ENCODE data around the gene KPRP.
A peak's percentile ranks its signal among the peaks of the same experiment; 100 is the strongest.

Gene KPRP

DNA sequence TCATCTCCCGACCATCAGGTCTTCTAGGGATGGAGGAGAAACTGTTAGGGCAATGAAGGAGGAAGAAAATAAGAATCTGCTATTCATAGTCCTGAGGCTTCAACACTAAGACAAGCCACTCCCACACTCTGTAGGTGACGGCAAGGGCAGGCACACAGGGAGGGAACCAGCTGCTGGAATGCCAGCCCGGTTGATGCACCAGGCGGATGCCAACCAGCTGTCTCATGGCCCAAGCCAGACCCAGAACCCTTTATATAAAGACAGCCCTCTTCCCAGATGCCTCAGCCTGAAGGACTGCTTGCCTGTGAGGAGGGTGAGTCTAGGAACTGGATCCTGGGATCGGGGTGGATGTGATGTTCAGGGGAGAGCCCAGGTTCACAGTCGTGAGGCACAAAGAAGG is at the start of gene KPRP:
Gene KPRP, plus strand, starts transcription at position 279 of the 400 bp plus-strand sequence. CDS start 1,564 bp downstream, outside the sequence.
- DNase-seq (no peak), ATAC-seq (no peak)
- Mint-ChIP-seq H3K4me3 (no peak within 1 kb of the TSS), H3K27ac (no peak within 1 kb of the TSS), H3K27me3 (peaks cover 41% of the 10 kb centered on the region), H3K4me1 (no peaks in the 10 kb centered on the region), H3K9me3 (no peaks in the 10 kb centered on the region)

DNA sequence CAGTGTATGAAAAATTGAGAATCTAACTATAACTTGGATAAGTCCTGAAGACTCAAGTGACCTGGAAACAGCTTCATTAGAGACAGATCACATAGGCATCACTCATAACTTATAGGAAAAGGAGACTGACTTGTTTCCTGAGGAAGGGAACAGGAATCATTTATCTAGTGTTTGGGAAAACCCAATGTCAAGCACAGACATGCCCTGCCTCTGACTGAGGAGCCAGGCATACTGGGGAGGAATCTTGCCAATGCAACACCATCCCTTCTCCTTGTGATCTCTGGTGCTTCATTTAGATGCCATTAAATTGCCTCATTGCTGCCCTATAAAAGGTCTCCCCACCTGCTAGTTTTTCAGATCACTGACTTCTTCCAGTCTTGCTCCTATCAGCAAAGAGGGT is 39.6 kb upstream of the KPRP start:
- no peak overlapping the region for H3K4me3 Mint-ChIP-seq
- no peak for DNase-seq
- peaks cover 0 to 11% of the 10 kb centered on the region in 2 donors for H3K9me3 Mint-ChIP-seq
- H3K27ac Mint-ChIP-seq = no peak overlapping the region
- no peaks in the 10 kb centered on the region for H3K4me1 Mint-ChIP-seq
- ATAC-seq = no peak
- H3K27me3 Mint-ChIP-seq = peaks cover 18% of the 10 kb centered on the region

GRCh38 chr1:152725261-152725660 is 32.6 kb upstream of the KPRP start:
- Mint-ChIP-seq H3K27me3 (no peaks in the 10 kb centered on the region), H3K4me1 (no peaks in the 10 kb centered on the region), H3K4me3 (no peak overlapping the region), H3K9me3 (no peaks in the 10 kb centered on the region), H3K27ac (no peak overlapping the region)
- no peak for ATAC-seq
- no peak for DNase-seq

- ATAC-seq (no peak), DNase-seq (no peak)
- Mint-ChIP-seq H3K27ac (no peak overlapping the region), H3K4me3 (no peak overlapping the region), H3K9me3 (no peaks in the 10 kb centered on the region), H3K4me1 (no peaks in the 10 kb centered on the region), H3K27me3 (no peaks in the 10 kb centered on the region)
Measured at GRCh38 chr1:152728986-152729385, 28.8 kb upstream of the KPRP start.

DNA sequence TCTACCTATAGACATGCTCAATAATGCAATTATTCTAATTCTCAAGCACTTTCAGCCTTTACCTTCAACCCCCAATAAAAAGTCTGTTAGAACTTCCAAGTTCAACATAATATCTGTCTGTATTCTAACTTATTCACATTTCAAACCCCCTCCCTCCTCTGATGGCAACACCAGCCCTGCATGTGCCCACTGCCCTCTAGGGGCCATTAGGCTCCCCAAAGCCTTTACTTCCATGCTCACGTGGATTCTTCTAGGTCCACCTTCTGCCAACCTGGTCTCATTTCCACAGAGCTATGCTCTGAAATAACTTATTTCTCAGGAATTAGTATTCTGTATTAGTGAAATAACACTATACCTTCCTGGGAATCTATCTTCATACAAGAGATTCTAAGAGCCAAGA is 22.2 kb upstream of the KPRP start:
- Mint-ChIP-seq H3K27me3 (peaks cover 40% of the 10 kb centered on the region), H3K9me3 (no peaks in the 10 kb centered on the region), H3K27ac (no peak overlapping the region), H3K4me3 (no peak overlapping the region), H3K4me1 (no peaks in the 10 kb centered on the region)
- ATAC-seq (no peak), DNase-seq (no peak)

- H3K9me3 Mint-ChIP-seq = no peaks in the 10 kb centered on the region
- no peak for ATAC-seq
- H3K4me3 Mint-ChIP-seq = no peak overlapping the region
- H3K4me1 Mint-ChIP-seq = no peaks in the 10 kb centered on the region
- no peak for DNase-seq
- peak overlapping the region in 1 of 2 donors; percentile 56 for H3K27ac Mint-ChIP-seq
- peaks cover 54% of the 10 kb centered on the region for H3K27me3 Mint-ChIP-seq
Measured at GRCh38 chr1:152737997-152738396, 19.8 kb upstream of the KPRP start.

- ATAC-seq (no peak), DNase-seq (no peak)
- Mint-ChIP-seq H3K4me3 (no peak overlapping the region), H3K9me3 (no peaks in the 10 kb centered on the region), H3K27ac (no peak overlapping the region), H3K27me3 (peaks cover 55% of the 10 kb centered on the region), H3K4me1 (no peaks in the 10 kb centered on the region)
Measured at GRCh38 chr1:152739841-152740240, 18.0 kb upstream of the KPRP start.

DNA sequence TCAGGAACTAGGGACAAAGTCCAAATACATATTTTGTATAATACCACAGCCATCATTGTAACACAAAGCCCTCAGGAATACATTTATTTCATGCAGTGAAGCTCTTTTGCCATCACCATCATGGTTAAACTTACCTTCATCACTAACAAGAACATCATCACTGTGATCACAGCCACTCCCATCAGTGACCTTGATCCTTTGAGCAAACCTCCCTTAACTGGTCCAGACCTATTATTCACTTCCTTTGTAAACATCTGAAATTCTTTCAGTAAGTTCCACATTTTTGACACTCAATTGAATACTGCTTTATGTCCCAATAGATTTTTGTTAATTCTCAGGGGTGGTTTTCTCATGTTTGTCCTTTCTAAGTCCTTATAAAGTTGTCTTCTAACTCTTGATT is 16.2 kb upstream of the KPRP start:
- H3K27ac Mint-ChIP-seq = no peak overlapping the region

GRCh38 chr1:152743371-152744145 is 14.3 kb upstream of the KPRP start:
- Mint-ChIP-seq H3K27ac (no peak overlapping the region), H3K27me3 (peaks cover 38% of the 10 kb centered on the region), H3K4me3 (no peak overlapping the region), H3K4me1 (no peaks in the 10 kb centered on the region), H3K9me3 (no peaks in the 10 kb centered on the region)
- no peak for ATAC-seq
- no peak for DNase-seq

More for the DNA sequence above, 16.2 kb upstream of the KPRP start:
- no peaks in the 10 kb centered on the region for H3K9me3 Mint-ChIP-seq
- DNase-seq (no peak), ATAC-seq (no peak)
- H3K27me3 Mint-ChIP-seq = peaks cover 52% of the 10 kb centered on the region
- H3K4me1 Mint-ChIP-seq = no peaks in the 10 kb centered on the region
- no peak overlapping the region for H3K4me3 Mint-ChIP-seq

- no peaks in the 10 kb centered on the region for H3K9me3 Mint-ChIP-seq
- ATAC-seq (no peak), DNase-seq (no peak)
- no peaks in the 10 kb centered on the region for H3K4me1 Mint-ChIP-seq
- no peak overlapping the region for H3K4me3 Mint-ChIP-seq
- H3K27me3 Mint-ChIP-seq = peaks cover 26% of the 10 kb centered on the region
- H3K27ac Mint-ChIP-seq = no peak overlapping the region
Measured at GRCh38 chr1:152745289-152745704, 12.5 kb upstream of the KPRP start.

DNA sequence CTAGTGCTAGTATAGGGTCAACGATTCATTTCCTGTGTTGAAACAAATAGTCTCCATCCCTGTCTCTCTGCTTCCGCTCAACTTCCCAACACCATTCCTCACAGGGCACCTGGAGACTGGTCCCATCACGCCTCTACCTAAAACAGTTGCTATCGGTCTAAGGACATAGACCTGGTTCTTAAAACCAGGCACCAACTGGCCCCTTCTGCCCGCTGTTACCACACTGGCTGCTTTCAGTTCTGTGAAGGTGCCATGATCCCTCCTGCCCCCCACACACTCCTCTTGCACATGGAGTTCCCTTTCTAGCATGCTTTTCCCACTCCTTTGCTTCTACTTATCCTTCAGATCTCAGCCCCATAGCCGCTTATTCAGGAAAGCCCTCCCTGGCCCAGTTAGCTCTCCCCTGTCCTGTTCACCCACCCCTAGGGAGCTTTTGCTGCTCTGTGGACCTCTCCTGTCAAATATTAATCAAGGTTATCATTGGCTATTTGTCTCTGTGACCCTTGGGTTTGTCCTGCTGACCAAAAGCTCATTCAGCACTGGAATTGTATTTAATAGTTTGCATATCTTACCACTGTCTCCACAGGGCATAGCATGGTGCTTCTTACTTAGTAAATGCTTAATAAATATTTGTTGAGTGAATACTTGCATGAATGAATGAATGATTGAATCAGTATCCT is 11.9 kb upstream of the KPRP start:
- no peaks in the 10 kb centered on the region for H3K4me1 Mint-ChIP-seq
- H3K9me3 Mint-ChIP-seq = no peaks in the 10 kb centered on the region
- no peak for DNase-seq
- ATAC-seq = no peak
- no peak overlapping the region for H3K27ac Mint-ChIP-seq
- peaks cover 32% of the 10 kb centered on the region for H3K27me3 Mint-ChIP-seq
- H3K4me3 Mint-ChIP-seq = no peak overlapping the region

GRCh38 chr1:152747831-152748230 is 10.0 kb upstream of the KPRP start:
- Mint-ChIP-seq H3K9me3 (no peaks in the 10 kb centered on the region), H3K4me1 (peaks cover 5% of the 10 kb centered on the region), H3K27ac (no peak overlapping the region), H3K27me3 (peaks cover 23% of the 10 kb centered on the region), H3K4me3 (no peak overlapping the region)
- ATAC-seq (no peak), DNase-seq (no peak)

DNA sequence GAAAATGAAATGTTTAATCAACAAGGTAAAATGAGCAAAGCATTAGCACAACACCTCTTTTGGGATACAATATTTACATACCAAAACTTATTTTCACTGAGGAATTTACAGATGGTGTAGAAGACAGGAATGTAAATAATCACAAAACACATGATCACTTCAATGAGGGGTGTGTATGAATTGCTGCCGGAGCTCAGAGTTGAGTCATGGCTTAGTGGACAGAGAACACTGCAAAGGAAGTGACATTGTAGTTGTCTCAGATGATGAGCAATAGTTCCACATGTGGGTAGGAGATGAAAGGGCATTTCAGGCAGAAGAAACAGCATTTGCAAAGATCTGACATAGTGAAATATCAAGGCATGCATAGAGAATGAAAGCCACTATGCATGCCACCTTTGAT is 5.6 kb upstream of the KPRP start:
- Mint-ChIP-seq H3K4me3 (no peak overlapping the region), H3K9me3 (no peaks in the 10 kb centered on the region), H3K27ac (no peak overlapping the region), H3K4me1 (peaks cover 5% of the 10 kb centered on the region), H3K27me3 (peaks cover 22% of the 10 kb centered on the region)
- DNase-seq (no peak), ATAC-seq (peak; percentile 49)

- Mint-ChIP-seq H3K27ac (no peak overlapping the region), H3K4me3 (no peak overlapping the region)
Measured at GRCh38 chr1:152753586-152753985, 4.2 kb upstream of the KPRP start.

GRCh38 chr1:152756872-152757271 is 953 bp upstream of the KPRP start:
- ATAC-seq = no peak
- Mint-ChIP-seq H3K27ac (no peak overlapping the region), H3K27me3 (peaks cover 40% of the 10 kb centered on the region), H3K4me3 (no peak overlapping the region), H3K9me3 (no peaks in the 10 kb centered on the region), H3K4me1 (peaks cover 5% of the 10 kb centered on the region)
- DNase-seq = no peak

More at GRCh38 chr1:152753586-152753985, 4.2 kb upstream of the KPRP start:
- ATAC-seq (no peak), DNase-seq (no peak)
- Mint-ChIP-seq H3K4me1 (peaks cover 5% of the 10 kb centered on the region), H3K27me3 (peaks cover 32% of the 10 kb centered on the region), H3K9me3 (no peaks in the 10 kb centered on the region)

- no peak overlapping the region for H3K4me3 Mint-ChIP-seq
- no peak overlapping the region for H3K27ac Mint-ChIP-seq
- ATAC-seq (no peak), DNase-seq (no peak)
- peaks cover 41% of the 10 kb centered on the region for H3K27me3 Mint-ChIP-seq
- H3K9me3 Mint-ChIP-seq = no peaks in the 10 kb centered on the region
- H3K4me1 Mint-ChIP-seq = no peaks in the 10 kb centered on the region
Measured at GRCh38 chr1:152758636-152759035, 811 bp downstream of the KPRP start.
